AG04450 (cell line): ENCODE results near the gene ADIPOR2. TPM values are rescaled to one million over a fixed set of nuclear protein-coding genes. Genes with fewer than 3 reads are reported as not detected.
A peak's percentile ranks its signal among the peaks of the same experiment; 100 is the strongest.

ENCODE experiments used
- CTCF ChIA-PET: fragments of 300-600, 350-600 bp; formaldehyde crosslinking; extraction: SDS; loops from one replicate; lab custom pipeline; 2022; ENCODE audit warnings: antibody characterized with exemption, inconsistent platforms; lab: Charles Lee
- POLR2A ChIA-PET: fragments of 350-600 bp; formaldehyde crosslinking; extraction: SDS; loops from one replicate; lab custom pipeline; 2021; ENCODE audit warnings: antibody characterized with exemption, inconsistent platforms; lab: Yijun Ruan, JAX
- DNase-seq: peaks from one replicate; pipeline ENCODE4 v3.0.0-alpha.2; 2011; ENCODE audit warnings: low read depth, low spot score
- H3K27ac ChIP-seq: one replicate; pipeline ENCODE4 v1.5.1; 2012; ENCODE audit warnings: low read depth, low read length, control low read depth
- H3K27me3 ChIP-seq: one replicate; pipeline ENCODE4 v1.6.0; 2012; ENCODE audit warnings: low read length; ENCODE audit not compliant: control insufficient read depth, insufficient read depth
- H3K4me3 ChIP-seq: 2 replicates; pipeline ENCODE4 v1.5.1; 2011; ENCODE audit warnings: mild to moderate bottlenecking, low read depth, low read length, control low read depth
- H3K9me3 ChIP-seq: 2 replicates; pipeline ENCODE4 v1.5.1; 2012; ENCODE audit warnings: low read length; ENCODE audit not compliant: control insufficient read depth, insufficient read depth
- polyA plus RNA-seq: library from polyadenylated mRNA; depleted of rRNA; stranded (reverse); fragments of >200 nt; gene quantifications from 2 replicates; pipeline ENCODE4 v1.2.3, GENCODE V29; 2011
- TF ChIP-seq, protein P1 (sequence below): IDR thresholded peaks from 2 replicates; pipeline ENCODE4 v1.5.1; 2011; ENCODE audit warnings: low read depth, low read length, control low read depth, inconsistent platforms

The ADIPOR2 gene
- polyA plus RNA-seq, 1 experiment: 39.5 TPM

- CTCF ChIA-PET: no interaction called here
- POLR2A ChIA-PET: no interaction called here
- peaks cover 51% of the 10 kb centered on the region for H3K27me3 ChIP-seq
Observed at GRCh38 chr12:1830981-1831963, 140.4 kb downstream of the ADIPOR2 start.

GRCh38 chr12:1832801-1833595 is 142.1 kb downstream of the ADIPOR2 start:
- POLR2A ChIA-PET: no interaction called here
- Histone ChIP-seq H3K27ac (no peak overlapping the region), H3K4me3 (no peak overlapping the region), H3K27me3 (peaks cover 42% of the 10 kb centered on the region), H3K9me3 (no peaks in the 10 kb centered on the region; the same call in 1 of the 2 replicates)
- CTCF ChIA-PET: no interaction called here
- TF ChIP-seq, protein P1, sequence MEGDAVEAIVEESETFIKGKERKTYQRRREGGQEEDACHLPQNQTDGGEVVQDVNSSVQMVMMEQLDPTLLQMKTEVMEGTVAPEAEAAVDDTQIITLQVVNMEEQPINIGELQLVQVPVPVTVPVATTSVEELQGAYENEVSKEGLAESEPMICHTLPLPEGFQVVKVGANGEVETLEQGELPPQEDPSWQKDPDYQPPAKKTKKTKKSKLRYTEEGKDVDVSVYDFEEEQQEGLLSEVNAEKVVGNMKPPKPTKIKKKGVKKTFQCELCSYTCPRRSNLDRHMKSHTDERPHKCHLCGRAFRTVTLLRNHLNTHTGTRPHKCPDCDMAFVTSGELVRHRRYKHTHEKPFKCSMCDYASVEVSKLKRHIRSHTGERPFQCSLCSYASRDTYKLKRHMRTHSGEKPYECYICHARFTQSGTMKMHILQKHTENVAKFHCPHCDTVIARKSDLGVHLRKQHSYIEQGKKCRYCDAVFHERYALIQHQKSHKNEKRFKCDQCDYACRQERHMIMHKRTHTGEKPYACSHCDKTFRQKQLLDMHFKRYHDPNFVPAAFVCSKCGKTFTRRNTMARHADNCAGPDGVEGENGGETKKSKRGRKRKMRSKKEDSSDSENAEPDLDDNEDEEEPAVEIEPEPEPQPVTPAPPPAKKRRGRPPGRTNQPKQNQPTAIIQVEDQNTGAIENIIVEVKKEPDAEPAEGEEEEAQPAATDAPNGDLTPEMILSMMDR: no peak
- DNase-seq: no peak

More at GRCh38 chr12:1830981-1831963, 140.4 kb downstream of the ADIPOR2 start:
- H3K9me3 ChIP-seq: no peaks in the 10 kb centered on the region; the same call in 1 of the 2 replicates
- DNase-seq: peak; percentile 37
- H3K27ac ChIP-seq: peak overlapping the region; percentile 21
- TF ChIP-seq, protein P1: no peak
- no peak overlapping the region for H3K4me3 ChIP-seq

- H3K4me3 ChIP-seq: no peak overlapping the region
- ChIA-PET CTCF (no interaction called here), POLR2A (no interaction called here)
- no peak overlapping the region for H3K27ac ChIP-seq
- H3K9me3 ChIP-seq: no peaks in the 10 kb centered on the region; the same call in 1 of the 2 replicates
- TF ChIP-seq, protein P1: no peak
- H3K27me3 ChIP-seq: peaks cover 38% of the 10 kb centered on the region
- no peak for DNase-seq
Observed at GRCh38 chr12:1833596-1834028, 142.7 kb downstream of the ADIPOR2 start.

GRCh38 chr12:1834186-1834925 is 143.5 kb downstream of the ADIPOR2 start:
- ChIA-PET CTCF (no interaction called here), POLR2A (no interaction called here)
- Histone ChIP-seq H3K27ac (no peak overlapping the region), H3K9me3 (no peaks in the 10 kb centered on the region; the same call in 1 of the 2 replicates), H3K27me3 (peaks cover 34% of the 10 kb centered on the region), H3K4me3 (no peak overlapping the region)
- TF ChIP-seq, protein P1: no peak
- no peak for DNase-seq
